HL-60 (cell line): ENCODE results near the gene ANKRD6.

Experiments
- DNase-seq, 2 experiments: peaks; one replicate each; pipeline ENCODE4 v3.0.0-alpha.2; 2010 to 2020; ENCODE audit warnings: low read depth in 1 of 2, low spot score in 1 of 2
- H3K27ac ChIP-seq: fragments of 250-450 bp; sonication (Bioruptor Pico); replicated peaks from 2 replicates; pipeline ENCODE4 v1.5.1; 2020; ENCODE audit warnings: mild to moderate bottlenecking, moderate library complexity
- H3K27me3 ChIP-seq: fragments of 250-450 bp; sonication (Bioruptor Pico); 2 replicates; pipeline ENCODE4 v1.5.1; 2021; ENCODE audit warnings: mild to moderate bottlenecking, moderate library complexity; ENCODE audit not compliant: insufficient read depth, poor library complexity, severe bottlenecking
- H3K4me3 ChIP-seq: replicated peaks from 2 replicates; pipeline ENCODE4 v1.5.1; 2011; ENCODE audit warnings: mild to moderate bottlenecking, control low read depth, low read length; ENCODE audit not compliant: insufficient read depth
- GABPA ChIP-seq: IDR thresholded peaks from 2 replicates; pipeline ENCODE4 v1.6.1; 2012; ENCODE audit warnings: low read depth
- POLR2AphosphoS5 ChIP-seq: IDR thresholded peaks from 2 replicates; pipeline ENCODE4 v1.6.1; 2012; ENCODE audit warnings: low read depth
- SPI1 ChIP-seq: IDR thresholded peaks from 2 replicates; pipeline ENCODE4 v1.6.1; 2012; ENCODE audit warnings: low read depth, mild to moderate bottlenecking, borderline replicate concordance
- TF ChIP-seq, protein P1 (sequence below): IDR thresholded peaks from 2 replicates; pipeline ENCODE4 v1.6.1; 2012; ENCODE audit warnings: low read depth; ENCODE audit not compliant: insufficient replicate concordance
- TF ChIP-seq, protein P2 (sequence below): IDR thresholded peaks from one replicate; pipeline ENCODE4 v1.5.1; 2011; ENCODE audit warnings: low read length, control low read depth, inconsistent platforms; ENCODE audit not compliant: insufficient read depth

Gene ANKRD6

DNA sequence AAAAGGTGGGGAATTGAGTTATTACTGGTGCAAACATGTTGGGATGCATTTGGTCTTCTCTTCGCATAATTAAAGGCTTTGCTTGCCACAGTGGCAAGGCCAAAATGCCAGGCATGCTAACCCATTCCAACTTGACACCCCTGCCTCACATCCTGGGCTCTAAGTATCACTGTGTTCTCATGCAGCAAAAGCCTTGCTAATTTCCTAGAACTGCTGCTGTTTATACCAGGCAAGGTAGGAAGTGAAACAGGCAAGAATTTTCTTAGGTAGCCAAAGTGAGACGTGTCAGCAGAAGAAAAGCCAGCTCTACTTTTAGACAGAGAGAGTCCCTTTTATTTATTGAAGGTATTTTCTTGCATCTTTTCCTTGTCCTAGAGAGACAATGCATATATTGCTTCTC is 164.4 kb downstream of the ANKRD6 start:
- H3K4me3 ChIP-seq, result no peak overlapping the region
- TF ChIP-seq SPI1, result no peak
- TF ChIP-seq GABPA, result no peak
- TF ChIP-seq, protein P1, sequence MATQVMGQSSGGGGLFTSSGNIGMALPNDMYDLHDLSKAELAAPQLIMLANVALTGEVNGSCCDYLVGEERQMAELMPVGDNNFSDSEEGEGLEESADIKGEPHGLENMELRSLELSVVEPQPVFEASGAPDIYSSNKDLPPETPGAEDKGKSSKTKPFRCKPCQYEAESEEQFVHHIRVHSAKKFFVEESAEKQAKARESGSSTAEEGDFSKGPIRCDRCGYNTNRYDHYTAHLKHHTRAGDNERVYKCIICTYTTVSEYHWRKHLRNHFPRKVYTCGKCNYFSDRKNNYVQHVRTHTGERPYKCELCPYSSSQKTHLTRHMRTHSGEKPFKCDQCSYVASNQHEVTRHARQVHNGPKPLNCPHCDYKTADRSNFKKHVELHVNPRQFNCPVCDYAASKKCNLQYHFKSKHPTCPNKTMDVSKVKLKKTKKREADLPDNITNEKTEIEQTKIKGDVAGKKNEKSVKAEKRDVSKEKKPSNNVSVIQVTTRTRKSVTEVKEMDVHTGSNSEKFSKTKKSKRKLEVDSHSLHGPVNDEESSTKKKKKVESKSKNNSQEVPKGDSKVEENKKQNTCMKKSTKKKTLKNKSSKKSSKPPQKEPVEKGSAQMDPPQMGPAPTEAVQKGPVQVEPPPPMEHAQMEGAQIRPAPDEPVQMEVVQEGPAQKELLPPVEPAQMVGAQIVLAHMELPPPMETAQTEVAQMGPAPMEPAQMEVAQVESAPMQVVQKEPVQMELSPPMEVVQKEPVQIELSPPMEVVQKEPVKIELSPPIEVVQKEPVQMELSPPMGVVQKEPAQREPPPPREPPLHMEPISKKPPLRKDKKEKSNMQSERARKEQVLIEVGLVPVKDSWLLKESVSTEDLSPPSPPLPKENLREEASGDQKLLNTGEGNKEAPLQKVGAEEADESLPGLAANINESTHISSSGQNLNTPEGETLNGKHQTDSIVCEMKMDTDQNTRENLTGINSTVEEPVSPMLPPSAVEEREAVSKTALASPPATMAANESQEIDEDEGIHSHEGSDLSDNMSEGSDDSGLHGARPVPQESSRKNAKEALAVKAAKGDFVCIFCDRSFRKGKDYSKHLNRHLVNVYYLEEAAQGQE, result no peak
- no peak for TF ChIP-seq POLR2AphosphoS5
- TF ChIP-seq, protein P2, sequence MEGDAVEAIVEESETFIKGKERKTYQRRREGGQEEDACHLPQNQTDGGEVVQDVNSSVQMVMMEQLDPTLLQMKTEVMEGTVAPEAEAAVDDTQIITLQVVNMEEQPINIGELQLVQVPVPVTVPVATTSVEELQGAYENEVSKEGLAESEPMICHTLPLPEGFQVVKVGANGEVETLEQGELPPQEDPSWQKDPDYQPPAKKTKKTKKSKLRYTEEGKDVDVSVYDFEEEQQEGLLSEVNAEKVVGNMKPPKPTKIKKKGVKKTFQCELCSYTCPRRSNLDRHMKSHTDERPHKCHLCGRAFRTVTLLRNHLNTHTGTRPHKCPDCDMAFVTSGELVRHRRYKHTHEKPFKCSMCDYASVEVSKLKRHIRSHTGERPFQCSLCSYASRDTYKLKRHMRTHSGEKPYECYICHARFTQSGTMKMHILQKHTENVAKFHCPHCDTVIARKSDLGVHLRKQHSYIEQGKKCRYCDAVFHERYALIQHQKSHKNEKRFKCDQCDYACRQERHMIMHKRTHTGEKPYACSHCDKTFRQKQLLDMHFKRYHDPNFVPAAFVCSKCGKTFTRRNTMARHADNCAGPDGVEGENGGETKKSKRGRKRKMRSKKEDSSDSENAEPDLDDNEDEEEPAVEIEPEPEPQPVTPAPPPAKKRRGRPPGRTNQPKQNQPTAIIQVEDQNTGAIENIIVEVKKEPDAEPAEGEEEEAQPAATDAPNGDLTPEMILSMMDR, result no peak
- DNase-seq, result no peak
- H3K27ac ChIP-seq, result no peak overlapping the region
- no peaks in the 10 kb centered on the region for H3K27me3 ChIP-seq

DNA sequence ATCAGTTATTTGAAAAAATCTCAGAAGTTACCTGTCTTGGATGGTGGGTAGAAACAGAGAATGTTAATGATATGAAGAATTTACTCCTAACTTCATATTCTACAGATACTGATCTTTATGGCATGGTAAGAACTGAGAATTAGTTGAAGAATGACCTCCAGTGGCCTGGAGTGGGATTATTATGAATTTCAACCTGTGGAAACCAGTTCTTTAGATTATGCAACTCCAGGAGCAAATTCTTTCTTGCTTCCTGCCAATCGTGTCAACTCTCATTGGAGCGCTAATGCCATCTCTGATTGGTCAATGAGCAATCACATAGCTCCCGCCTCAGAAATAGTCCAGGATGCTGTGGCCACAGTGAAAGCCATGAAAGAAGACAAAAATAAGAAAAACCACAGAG is 165.0 kb downstream of the ANKRD6 start:
- Histone ChIP-seq H3K27ac (no peak overlapping the region), H3K27me3 (no peaks in the 10 kb centered on the region), H3K4me3 (no peak overlapping the region)
- DNase-seq, result peak; percentile 13 to 19
- TF ChIP-seq SPI1, result no peak

DNA sequence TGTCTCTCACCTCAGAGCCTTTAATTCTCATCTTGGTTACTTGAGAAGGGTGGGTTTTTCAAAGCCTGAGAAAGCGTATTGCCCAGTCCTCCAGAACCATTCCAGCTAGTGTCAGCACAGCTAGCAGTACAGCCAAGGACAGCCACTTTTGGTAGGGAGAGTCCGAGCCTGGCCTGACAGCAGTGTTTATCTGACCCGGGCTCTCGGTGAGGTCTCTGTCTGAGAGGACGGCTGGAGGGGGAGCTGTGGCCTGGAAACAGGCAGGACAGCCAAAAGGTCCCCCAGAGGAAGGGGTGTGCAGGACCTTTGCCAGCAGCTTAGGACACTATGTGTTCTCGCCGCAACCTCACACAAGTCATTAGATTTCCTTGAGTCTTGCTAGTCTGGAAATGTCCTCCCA is 166.8 kb downstream of the ANKRD6 start:
- no peak overlapping the region for H3K4me3 ChIP-seq
- DNase-seq, result no peak

DNA sequence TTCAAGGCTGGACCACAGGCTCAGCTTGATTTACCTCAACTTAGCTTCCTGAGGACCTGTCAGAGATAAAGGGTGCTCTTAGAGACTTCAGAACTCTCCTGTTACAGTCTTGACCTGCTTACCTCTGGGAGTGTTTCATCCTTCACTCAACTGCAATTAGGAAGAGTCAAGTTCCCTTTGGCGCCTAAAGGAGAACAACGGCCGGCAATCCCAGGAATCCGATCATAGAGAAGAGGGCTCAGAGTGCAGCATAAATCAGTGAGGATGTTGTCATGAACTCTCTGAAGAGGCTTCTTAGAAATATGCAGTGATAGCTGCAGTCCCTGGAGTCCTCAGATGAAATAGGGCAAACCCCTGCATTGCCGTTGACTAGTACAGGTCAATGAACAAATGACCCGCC is 169.2 kb downstream of the ANKRD6 start:
- TF ChIP-seq, protein P1, result no peak
- TF ChIP-seq GABPA (no peak), SPI1 (no peak), POLR2AphosphoS5 (no peak)
- TF ChIP-seq, protein P2, result no peak

More for the DNA sequence above, 166.8 kb downstream of the ANKRD6 start:
- TF ChIP-seq GABPA, result no peak
- TF ChIP-seq, protein P2, result no peak
- Histone ChIP-seq H3K27ac (no peak overlapping the region), H3K27me3 (no peaks in the 10 kb centered on the region)

More for the DNA sequence above, 169.2 kb downstream of the ANKRD6 start:
- Histone ChIP-seq H3K27ac (no peak overlapping the region), H3K4me3 (no peak overlapping the region), H3K27me3 (no peaks in the 10 kb centered on the region)
- no peak for DNase-seq
